Smooth muscle cell (in vitro differentiated cells): Measurements from ENCODE around the gene TRPV2. TPM values are rescaled to one million over a fixed set of nuclear protein-coding genes. Genes with fewer than 3 reads are reported as not detected.
A peak's percentile ranks its signal among the peaks of the same experiment; 100 is the strongest.
"Not testable (repeated sequence)": the region's sequence is repeated elsewhere in the genome, so short reads cannot be mapped to it uniquely, and the experiment has no call there.

Experiments
- DNase-seq: peaks from one replicate; lab custom pipeline; 2025; ENCODE audit not compliant: unreplicated experiment; lab: John Stamatoyannopoulos, UW
- H2AFZ ChIP-seq: fragments of 200-600 bp; sonication (generic); 2 replicates; pipeline ENCODE4 v1.6.0; 2016; ENCODE audit warnings: antibody characterized with exemption, low read depth, mild to moderate bottlenecking
- H3F3A ChIP-seq: fragments of 200-600 bp; sonication (generic); 2 replicates; pipeline ENCODE4 v1.6.0; 2017; ENCODE audit warnings: antibody characterized with exemption, low read depth
- H3K27ac ChIP-seq: fragments of 200-600 bp; sonication (generic); 2 replicates; pipeline ENCODE4 v1.5.1; 2016; ENCODE audit warnings: low read depth, mild to moderate bottlenecking
- H3K27me3 ChIP-seq: fragments of 200-600 bp; sonication (generic); 2 replicates; pipeline ENCODE4 v1.6.1; 2016; ENCODE audit warnings: low read depth, mild to moderate bottlenecking
- H3K36me3 ChIP-seq: fragments of 200-600 bp; sonication (generic); 2 replicates; pipeline ENCODE4 v1.5.1; 2016; ENCODE audit warnings: low read depth
- H3K4me1 ChIP-seq: fragments of 200-600 bp; sonication (generic); 2 replicates; pipeline ENCODE4 v1.5.1; 2016; ENCODE audit warnings: low read depth
- H3K4me2 ChIP-seq: fragments of 200-600 bp; sonication (generic); 2 replicates; pipeline ENCODE4 v1.6.0; 2016; ENCODE audit warnings: mild to moderate bottlenecking
- H3K4me3 ChIP-seq: fragments of 200-600 bp; sonication (generic); 2 replicates; pipeline ENCODE4 v1.5.1; 2016; ENCODE audit warnings: mild to moderate bottlenecking
- H3K79me2 ChIP-seq: fragments of 200-600 bp; sonication (generic); 2 replicates; pipeline ENCODE4 v1.6.0; 2016; ENCODE audit warnings: low read depth, mild to moderate bottlenecking
- H3K9ac ChIP-seq: fragments of 200-600 bp; sonication (generic); 2 replicates; pipeline ENCODE4 v1.6.0; 2016; ENCODE audit warnings: low read depth
- H3K9me3 ChIP-seq: fragments of 200-600 bp; sonication (generic); replicated peaks from 2 replicates; pipeline ENCODE4 v1.5.1; 2016; ENCODE audit warnings: low read depth
- H4K20me1 ChIP-seq: fragments of 200-600 bp; sonication (generic); 2 replicates; pipeline ENCODE4 v1.6.0; 2016; ENCODE audit warnings: low read depth
- CTCF ChIP-seq: fragments of 200-600 bp; sonication (generic); IDR thresholded peaks from 2 replicates; pipeline ENCODE4 v1.5.1; 2017; ENCODE audit warnings: borderline replicate concordance, mild to moderate bottlenecking, antibody characterized with exemption; ENCODE audit not compliant: insufficient read depth, poor library complexity, severe bottlenecking
- WGBS: methylation state at CpG from one replicate; pipeline ENCODE4 v1.1.7; 2016; ENCODE audit warnings: low lambda C conversion rate; 5-methylcytosine and 5-hydroxymethylcytosine counted together
- polyA plus RNA-seq: library from polyadenylated mRNA; unstranded; fragments of >200 nt; fragmentation: Nextera tagmentation; extraction: Ambion mirVana; gene quantifications from 2 replicates; pipeline ENCODE4 v1.2.1, GENCODE V29; 2016
- total RNA-seq: library from RNA; depleted of rRNA; stranded (reverse); fragments of >200 nt; gene quantifications from 2 replicates; pipeline ENCODE4 v1.2.3, GENCODE V29; 2014

The TRPV2 gene
- total and polyA plus RNA-seq, 2 experiments from 2014 or later: 58.0 to 92.9 TPM

- Histone ChIP-seq H4K20me1 (peaks cover 33% of the 10 kb centered on the region), H3K27me3 (no peaks in the 10 kb centered on the region), H3K9me3 (no peaks in the 10 kb centered on the region), H3K9ac (no peak overlapping the region), H3K27ac (peak overlapping the region; percentile 24), H3K4me2 (peak overlapping the region; percentile 89), H3K36me3 (no peaks in the 10 kb centered on the region), H3K4me3 (no peak overlapping the region), H3K4me1 (peaks cover 25% of the 10 kb centered on the region), H2AFZ (no peak overlapping the region), H3F3A (peaks cover 23% of the 10 kb centered on the region), H3K79me2 (peaks cover 33% of the 10 kb centered on the region)
- no peak for DNase-seq
- 63% methylated on average over 5 of the region's 5 CpGs for WGBS
- no peak for TF ChIP-seq CTCF
These were observed 31.5 kb upstream of the TRPV2 start for GRCh38 chr17:16383772-16384287.

- H3K27me3 ChIP-seq: no peaks in the 10 kb centered on the region
- H3K4me2 ChIP-seq: no peak overlapping the region
- H4K20me1 ChIP-seq: peaks cover 33% of the 10 kb centered on the region
- no peak overlapping the region for H2AFZ ChIP-seq
- H3K79me2 ChIP-seq: peaks cover 33% of the 10 kb centered on the region
- H3K27ac ChIP-seq: no peak overlapping the region
- no peaks in the 10 kb centered on the region for H3K36me3 ChIP-seq
- H3F3A ChIP-seq: peaks cover 18% of the 10 kb centered on the region
- H3K4me3 ChIP-seq: no peak overlapping the region
- H3K4me1 ChIP-seq: peaks cover 25% of the 10 kb centered on the region
- no peak for TF ChIP-seq CTCF
- H3K9ac ChIP-seq: no peak overlapping the region
- H3K9me3 ChIP-seq: no peaks in the 10 kb centered on the region
- 79% methylated on average over 5 of the region's 5 CpGs for WGBS
- no peak for DNase-seq
These were observed 30.8 kb upstream of the TRPV2 start for GRCh38 chr17:16384557-16384956.

GRCh38 chr17:16386126-16386507, 29.3 kb upstream of the TRPV2 start:
- peaks cover 33% of the 10 kb centered on the region for H4K20me1 ChIP-seq
- H3K9ac ChIP-seq, H3K36me3 ChIP-seq, H3K9me3 ChIP-seq, H3K27me3 ChIP-seq, DNase-seq, H2AFZ ChIP-seq, H3K27ac ChIP-seq: not testable (repeated sequence)
- peaks cover 31% of the 10 kb centered on the region for H3K79me2 ChIP-seq
- H3F3A ChIP-seq: peaks cover 18% of the 10 kb centered on the region
- 46% methylated on average over 23 of the region's 23 CpGs for WGBS
- H3K4me3 ChIP-seq: peak overlapping the region; percentile 46
- H3K4me1 ChIP-seq: peaks cover 25% of the 10 kb centered on the region
- H3K4me2 ChIP-seq: peak overlapping the region; percentile 75

- H2AFZ ChIP-seq: no peak overlapping the region
These were observed 23.9 kb upstream of the TRPV2 start for GRCh38 chr17:16391451-16391850.

GRCh38 chr17:16392491-16392890, 22.9 kb upstream of the TRPV2 start:
- not testable (repeated sequence) for H3K79me2 ChIP-seq, H3K36me3 ChIP-seq, H3K27ac ChIP-seq, H3K4me1 ChIP-seq, H3K4me3 ChIP-seq, H3K9ac ChIP-seq, H3K4me2 ChIP-seq, DNase-seq, H3K9me3 ChIP-seq, H2AFZ ChIP-seq, H4K20me1 ChIP-seq, H3K27me3 ChIP-seq
- 96% methylated on average over 11 of the region's 11 CpGs for WGBS
- H3F3A ChIP-seq: peaks cover 22% of the 10 kb centered on the region

More at GRCh38 chr17:16391451-16391850, 23.9 kb upstream of the TRPV2 start:
- Histone ChIP-seq H3K36me3 (no peaks in the 10 kb centered on the region), H3K4me3 (no peak overlapping the region), H3F3A (peaks cover 16% of the 10 kb centered on the region), H3K4me2 (no peak overlapping the region), H3K27me3 (no peaks in the 10 kb centered on the region), H3K9me3 (no peaks in the 10 kb centered on the region), H3K4me1 (peaks cover 4% of the 10 kb centered on the region), H3K79me2 (no peaks in the 10 kb centered on the region), H3K27ac (no peak overlapping the region), H4K20me1 (no peaks in the 10 kb centered on the region), H3K9ac (no peak overlapping the region)
- no peak for TF ChIP-seq CTCF
- 97% methylated on average over 13 of the region's 13 CpGs for WGBS
- no peak for DNase-seq

- Histone ChIP-seq H3K27ac (peak overlapping the region; percentile 55), H3F3A (peaks cover 30% of the 10 kb centered on the region), H3K4me2 (peak overlapping the region; percentile 13)
- DNase-seq, H2AFZ ChIP-seq, H3K36me3 ChIP-seq, H3K9ac ChIP-seq, H3K4me1 ChIP-seq, H3K9me3 ChIP-seq, H3K79me2 ChIP-seq, H4K20me1 ChIP-seq, H3K27me3 ChIP-seq, H3K4me3 ChIP-seq: not testable (repeated sequence)
- WGBS: 12% methylated on average over 4 of the region's 4 CpGs
These were observed 19.5 kb upstream of the TRPV2 start for GRCh38 chr17:16395887-16396286.
